HG03558 (cell line): Measurements from ENCODE around the gene CTNNA3.

Experiments used
- ATAC-seq: cut with Tn5 transposase; IDR thresholded peaks from one replicate; pipeline ENCODE4 v1.9.1; 2021; ENCODE audit warnings: moderate number of reproducible peaks; ENCODE audit not compliant: unreplicated experiment; ENCODE audit errors: extremely low read depth

Gene CTNNA3

DNA sequence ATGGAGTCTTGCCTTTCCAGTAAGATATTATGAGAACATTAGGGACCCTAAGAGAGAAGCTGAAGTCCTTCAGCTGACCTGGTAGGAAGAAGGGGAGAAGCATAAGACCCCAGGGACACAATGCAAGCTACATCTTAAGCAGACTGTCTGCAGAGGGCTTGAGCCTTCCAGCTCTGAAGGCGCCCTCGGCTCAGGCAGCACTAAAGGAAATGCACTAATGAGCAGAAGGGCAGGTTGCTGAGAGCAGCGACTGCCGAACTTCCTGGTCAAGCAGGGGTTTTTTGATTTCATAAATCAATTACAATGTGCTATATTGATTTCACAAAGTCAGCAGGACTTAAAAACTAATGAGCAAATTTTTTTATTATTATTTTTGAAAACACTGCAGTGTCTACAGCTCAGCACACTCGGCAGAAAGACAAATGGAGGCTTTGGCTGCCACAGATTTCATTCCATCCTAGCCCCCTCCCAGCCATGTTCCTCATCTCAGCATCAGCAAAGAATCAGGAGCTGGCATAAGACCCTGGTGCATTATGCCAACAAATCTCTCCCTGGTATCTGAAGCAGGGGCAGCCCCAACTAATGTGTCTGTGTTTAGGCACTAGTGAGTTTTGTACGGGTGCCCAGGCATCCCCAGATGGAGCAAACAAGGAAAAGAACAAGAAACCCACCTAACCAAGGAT, 713.1 kb downstream of the CTNNA3 start:
- no peak for ATAC-seq

DNA sequence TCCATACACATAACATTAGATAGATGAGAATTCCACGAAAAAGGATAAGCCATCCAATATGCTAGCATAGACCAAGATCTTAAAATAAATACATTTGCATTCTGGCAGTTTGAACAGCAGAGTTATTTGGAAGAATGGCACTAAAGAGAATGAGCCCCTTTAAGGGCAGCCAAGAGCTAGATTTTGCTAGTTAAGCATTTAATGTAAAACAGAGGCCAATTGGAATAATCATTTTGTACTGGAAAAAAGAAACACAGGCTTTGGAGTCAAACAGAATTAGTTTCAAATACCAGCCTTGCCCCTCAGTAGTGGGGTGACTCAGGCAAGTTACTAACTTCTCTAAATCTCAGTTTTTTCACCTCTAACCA, 714.0 kb downstream of the CTNNA3 start:
- ATAC-seq: no peak

DNA sequence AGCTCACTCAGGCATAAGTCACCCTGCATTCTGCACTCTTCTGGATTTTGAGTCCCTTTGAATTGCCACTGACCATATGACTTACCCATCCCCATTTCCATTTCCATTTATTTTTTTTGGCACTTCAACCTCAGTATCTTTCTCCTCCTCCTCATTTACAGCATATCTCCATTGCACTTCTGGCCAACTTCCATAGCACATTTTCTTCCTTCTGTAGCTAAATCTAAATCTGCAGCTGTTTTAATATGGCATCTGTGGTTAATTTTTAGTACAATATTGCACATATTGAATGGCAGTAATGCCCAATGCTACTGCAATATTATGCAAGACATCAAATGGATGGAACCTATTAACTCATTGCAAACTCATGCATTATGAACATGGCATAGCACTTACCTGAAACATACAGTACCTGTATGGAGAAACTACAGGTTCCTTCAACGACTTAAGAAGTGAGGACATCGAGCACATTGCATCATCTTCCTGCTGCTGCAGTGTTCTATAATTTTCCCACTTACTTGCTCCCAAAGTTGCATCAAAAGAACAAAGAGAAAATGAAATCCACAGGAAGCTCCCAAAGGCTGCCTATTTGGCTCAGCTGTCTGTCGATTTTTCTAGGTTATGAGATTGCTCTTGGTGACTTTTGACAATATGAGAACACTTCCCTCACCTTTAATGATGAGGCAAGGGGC, 714.5 kb downstream of the CTNNA3 start:
- no peak for ATAC-seq

- no peak for ATAC-seq
These were observed 715.7 kb downstream of the CTNNA3 start for GRCh38 chr10:66980246-66980815.

- ATAC-seq: no peak
These were observed 731.0 kb downstream of the CTNNA3 start for GRCh38 chr10:66964946-66965345.

- no peak for ATAC-seq
These were observed 737.5 kb downstream of the CTNNA3 start for GRCh38 chr10:66958466-66958865.

DNA sequence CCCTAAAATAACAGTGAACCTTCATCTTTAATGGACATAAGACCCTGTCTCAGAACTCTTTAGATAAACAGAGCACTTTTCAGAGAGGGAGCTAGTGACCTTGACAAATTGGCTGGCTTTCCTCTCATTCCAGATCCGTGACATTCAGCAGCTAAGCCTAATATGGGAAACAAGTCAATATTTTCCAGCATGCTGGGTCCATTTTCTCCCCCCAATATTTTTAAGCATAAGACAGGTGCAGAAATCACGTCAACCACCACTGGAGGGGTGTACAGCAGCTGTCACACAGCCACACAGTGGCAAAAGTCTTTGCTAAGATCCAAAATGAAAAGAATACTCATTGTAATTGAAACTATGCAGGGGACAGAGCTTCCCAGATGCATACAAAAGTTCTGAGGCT, 744.1 kb downstream of the CTNNA3 start:
- ATAC-seq: no peak

GRCh38 chr10:66943590-66943989, 752.4 kb downstream of the CTNNA3 start:
- no peak for ATAC-seq

DNA sequence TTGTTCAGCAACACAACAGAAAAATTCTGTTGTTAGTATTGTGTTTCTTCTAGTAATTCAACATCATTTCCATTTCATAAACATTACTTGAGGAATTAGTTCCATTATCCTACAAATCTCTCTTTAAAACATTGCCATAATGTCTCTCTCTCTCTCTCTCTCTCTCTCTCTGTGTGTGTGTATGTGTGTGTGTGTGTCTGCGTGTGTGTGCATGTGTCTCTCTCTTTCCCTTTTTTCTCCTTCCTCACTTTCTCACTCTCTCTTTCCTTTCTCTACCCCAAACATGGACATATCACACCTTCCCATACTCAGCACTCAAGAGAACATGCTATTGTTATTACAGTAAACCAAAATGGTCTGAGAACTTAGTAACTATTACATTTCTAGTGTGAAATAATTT, 753.6 kb downstream of the CTNNA3 start:
- ATAC-seq: no peak

- no peak for ATAC-seq
These were observed 754.5 kb downstream of the CTNNA3 start for GRCh38 chr10:66941491-66941890.

- no peak for ATAC-seq
These were observed 755.0 kb downstream of the CTNNA3 start for GRCh38 chr10:66940965-66941364.

- no peak for ATAC-seq
These were observed 761.3 kb downstream of the CTNNA3 start for GRCh38 chr10:66934711-66935110.

DNA sequence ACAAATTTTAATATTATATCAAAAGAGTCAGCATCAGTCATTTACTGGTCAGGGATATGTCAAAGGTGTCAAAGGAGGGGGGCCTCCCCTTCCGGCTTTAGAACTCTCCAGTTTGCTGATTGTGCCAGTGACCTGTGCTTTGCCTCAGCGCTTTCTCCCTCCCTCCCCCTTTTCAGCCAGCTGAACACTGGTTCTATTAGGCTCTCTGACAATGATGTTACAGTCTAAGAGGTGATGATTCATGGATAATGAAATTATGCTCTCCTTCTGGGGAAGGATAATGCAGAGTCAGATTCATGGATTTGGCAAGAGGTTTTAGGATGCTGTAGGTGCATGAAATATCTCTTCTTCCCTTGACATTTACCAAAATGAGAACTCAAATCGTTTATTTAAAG, 764.0 kb downstream of the CTNNA3 start:
- ATAC-seq: no peak

DNA sequence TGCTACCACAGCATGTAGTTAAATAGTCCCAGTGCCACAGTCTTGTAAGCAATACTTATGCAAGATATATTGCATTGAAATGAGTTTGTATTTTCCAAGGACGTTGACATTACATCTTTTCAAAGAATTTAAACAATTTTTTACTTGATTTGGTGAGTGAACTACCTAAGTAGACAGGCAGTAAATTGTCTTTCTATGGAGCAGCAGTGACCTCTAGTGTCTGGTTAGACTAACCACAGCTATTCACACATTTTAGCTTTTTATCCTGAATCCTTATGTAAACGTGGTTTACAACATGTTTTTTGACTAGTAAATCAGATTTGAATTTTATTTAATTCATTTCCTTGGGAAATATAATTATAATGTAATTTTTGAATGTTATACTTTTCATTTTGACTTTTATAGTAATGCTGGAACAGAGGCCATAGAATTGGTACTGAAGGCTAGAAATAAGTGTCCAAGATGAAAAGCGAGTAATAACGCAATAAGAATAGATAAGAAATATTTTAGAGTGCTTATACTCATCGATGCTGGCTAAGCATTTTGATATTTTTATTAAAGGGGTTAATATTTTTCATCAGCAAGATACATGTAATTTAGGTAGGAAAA, 764.6 kb downstream of the CTNNA3 start:
- peak; percentile 62 for ATAC-seq

GRCh38 chr10:66929375-66929774, 766.6 kb downstream of the CTNNA3 start:
- ATAC-seq: no peak

- no peak for ATAC-seq
These were observed 767.2 kb downstream of the CTNNA3 start for GRCh38 chr10:66928776-66929175.

DNA sequence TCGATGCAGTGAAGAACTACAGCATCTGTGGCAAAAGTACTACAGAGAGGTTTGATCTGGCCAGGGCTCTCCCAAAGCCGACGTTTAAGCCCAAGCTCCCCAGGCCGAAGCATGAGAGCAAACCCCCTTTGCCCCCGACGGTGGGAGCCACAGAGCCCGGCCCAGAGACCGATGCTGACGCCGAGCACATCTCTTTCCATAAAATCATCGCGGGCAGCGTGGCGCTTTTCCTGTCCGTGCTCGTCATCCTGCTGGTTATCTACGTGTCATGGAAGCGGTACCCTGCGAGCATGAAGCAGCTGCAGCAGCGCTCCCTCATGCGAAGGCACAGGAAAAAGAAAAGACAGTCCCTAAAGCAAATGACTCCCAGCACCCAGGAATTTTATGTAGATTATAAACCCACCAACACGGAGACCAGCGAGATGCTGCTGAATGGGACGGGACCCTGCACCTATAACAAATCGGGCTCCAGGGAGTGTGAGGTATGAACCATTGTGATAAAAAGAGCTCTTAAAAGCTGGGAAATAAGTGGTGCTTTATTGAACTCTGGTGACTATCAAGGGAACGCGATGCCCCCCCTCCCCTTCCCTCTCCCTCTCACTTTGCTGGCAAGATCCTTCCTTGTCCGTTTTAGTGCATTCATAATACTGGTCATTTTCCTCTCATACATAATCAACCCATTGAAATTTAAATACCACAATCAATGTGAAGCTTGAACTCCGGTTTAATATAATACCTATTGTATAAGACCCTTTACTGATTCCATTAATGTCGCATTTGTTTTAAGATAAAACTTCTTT, 767.8 kb downstream of the CTNNA3 start:
- ATAC-seq: no peak

GRCh38 chr10:66927251-66927935, 768.6 kb downstream of the CTNNA3 start:
- no peak for ATAC-seq

- ATAC-seq: no peak
These were observed 769.2 kb downstream of the CTNNA3 start for GRCh38 chr10:66926841-66927240.
